Fibroblast of skin of left quadriceps (primary cell): ENCODE data around the gene ZSCAN31.
A peak's percentile ranks its signal among the peaks of the same experiment; 100 is the strongest.

Experiments used
- DNase-seq, 2 experiments: peaks; one replicate each; pipeline ENCODE4 v3.0.0-alpha.2; 2013; ENCODE audit warnings: low read depth in 2 of 2

The ZSCAN31 gene

GRCh38 chr6:28353356-28353755, 17.4 kb upstream of the ZSCAN31 start:
- DNase-seq: no peak

- no peak for DNase-seq
Measured at GRCh38 chr6:28351493-28351925, 15.6 kb upstream of the ZSCAN31 start.

GRCh38 chr6:28351087-28351486, 15.1 kb upstream of the ZSCAN31 start:
- DNase-seq: no peak

- DNase-seq: peak; percentile 25 to 28
Measured at GRCh38 chr6:28349892-28350737, 14.2 kb upstream of the ZSCAN31 start, which contains the start of gene ZKSCAN3. ZKSCAN3 (plus strand) TSS chr6:28349947; CDS start chr6:28359587, 9,640 bp downstream.

GRCh38 chr6:28349344-28349891, 13.5 kb upstream of the ZSCAN31 start:
- DNase-seq: no peak

GRCh38 chr6:28347119-28347518, 11.2 kb upstream of the ZSCAN31 start:
- no peak for DNase-seq

- DNase-seq: no peak
Measured at GRCh38 chr6:28345201-28345600, 9.3 kb upstream of the ZSCAN31 start.

- DNase-seq: no peak
Measured at GRCh38 chr6:28343898-28344677, 8.1 kb upstream of the ZSCAN31 start.

- DNase-seq: no peak
Measured at GRCh38 chr6:28340310-28341095, 4.6 kb upstream of the ZSCAN31 start.

- DNase-seq: no peak
Measured at GRCh38 chr6:28337121-28337520, 1.2 kb upstream of the ZSCAN31 start.

- peak in 1 of 2 experiments; percentile 5 for DNase-seq
Measured at GRCh38 chr6:28336284-28337120, 554 bp upstream of the ZSCAN31 start.

GRCh38 chr6:28335040-28335563, 846 bp downstream of the ZSCAN31 start:
- no peak for DNase-seq

GRCh38 chr6:28334286-28335039, 1.5 kb downstream of the ZSCAN31 start:
- DNase-seq: no peak

GRCh38 chr6:28333599-28334018, 2.3 kb downstream of the ZSCAN31 start:
- DNase-seq: no peak

GRCh38 chr6:28333047-28333446, 2.9 kb downstream of the ZSCAN31 start:
- no peak for DNase-seq

- no peak for DNase-seq
Measured at GRCh38 chr6:28330041-28330440, 5.9 kb downstream of the ZSCAN31 start.

- DNase-seq: no peak
Measured at GRCh38 chr6:28326371-28326948, 9.5 kb downstream of the ZSCAN31 start.

GRCh38 chr6:28323813-28324424, 12.0 kb downstream of the ZSCAN31 start:
- DNase-seq: no peak

- no peak for DNase-seq
Measured at GRCh38 chr6:28322661-28323060, 13.3 kb downstream of the ZSCAN31 start.
